Stimulated activated effector memory CD8-positive, alpha-beta T cell treated with anti-CD3 and anti-CD28 coated beads, Interleukin-12 subunit alpha, Interleukin-12 subunit beta, amount 100 ng/mL, for 72 hours (primary cell): Measurements from ENCODE around the gene POPDC3.
"Not testable (repeated sequence)": the region's sequence is repeated elsewhere in the genome, so short reads cannot be mapped to it uniquely, and the experiment has no call there.

Source experiments
- ATAC-seq: fragments of 150-1000 bp; cut with Tn5 transposase; 2 replicates; pipeline ENCODE4 v1.10.0; 2021
- DNase-seq, 2 donors: peaks; one replicate each; pipeline ENCODE4 v3.0.0; 2021 to 2022; ENCODE audit warnings: low spot score in 2 of 2
- H3K27ac Mint-ChIP-seq: one replicate; pipeline ENCODE4 v1.8.0; 2022; ENCODE audit warnings: mild to moderate bottlenecking, mixed read lengths
- H3K36me3 Mint-ChIP-seq: one replicate; pipeline ENCODE4 v1.8.0; 2022; ENCODE audit warnings: mild to moderate bottlenecking, mixed read lengths
- H3K4me1 Mint-ChIP-seq: one replicate; pipeline ENCODE4 v1.8.0; 2022; ENCODE audit warnings: mixed read lengths
- H3K4me3 Mint-ChIP-seq: one replicate; pipeline ENCODE4 v1.8.0; 2022; ENCODE audit warnings: mild to moderate bottlenecking, mixed read lengths
- H3K9me3 Mint-ChIP-seq: one replicate; pipeline ENCODE4 v1.8.0; 2022; ENCODE audit warnings: mixed read lengths

POPDC3 gene, protein sequence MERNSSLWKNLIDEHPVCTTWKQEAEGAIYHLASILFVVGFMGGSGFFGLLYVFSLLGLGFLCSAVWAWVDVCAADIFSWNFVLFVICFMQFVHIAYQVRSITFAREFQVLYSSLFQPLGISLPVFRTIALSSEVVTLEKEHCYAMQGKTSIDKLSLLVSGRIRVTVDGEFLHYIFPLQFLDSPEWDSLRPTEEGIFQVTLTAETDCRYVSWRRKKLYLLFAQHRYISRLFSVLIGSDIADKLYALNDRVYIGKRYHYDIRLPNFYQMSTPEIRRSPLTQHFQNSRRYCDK

GRCh38 chr6:105179244-105180065 is at the start of gene POPDC3:
Gene POPDC3, minus strand, starts transcription at chr6:105180014. Its CDS starts 18,105 bp downstream, at chr6:105161909.
- Mint-ChIP-seq H3K36me3 (no peaks in the 10 kb centered on the region), H3K27ac (no peak within 1 kb of the TSS), H3K9me3 (no peaks in the 10 kb centered on the region), H3K4me1 (peaks cover 6% of the 10 kb centered on the region), H3K4me3 (peak within 1 kb of the TSS; percentile 41)
- ATAC-seq (peak; percentile 46), DNase-seq (no peak)

GRCh38 chr6:105227295-105227767 is 47.5 kb upstream of the POPDC3 start:
- H3K4me1 Mint-ChIP-seq: peaks cover 5% of the 10 kb centered on the region
- no peaks in the 10 kb centered on the region for H3K9me3 Mint-ChIP-seq
- no peak for DNase-seq
- H3K27ac Mint-ChIP-seq: no peak overlapping the region
- H3K4me3 Mint-ChIP-seq: no peak overlapping the region
- H3K36me3 Mint-ChIP-seq: no peaks in the 10 kb centered on the region
- no peak for ATAC-seq

DNA sequence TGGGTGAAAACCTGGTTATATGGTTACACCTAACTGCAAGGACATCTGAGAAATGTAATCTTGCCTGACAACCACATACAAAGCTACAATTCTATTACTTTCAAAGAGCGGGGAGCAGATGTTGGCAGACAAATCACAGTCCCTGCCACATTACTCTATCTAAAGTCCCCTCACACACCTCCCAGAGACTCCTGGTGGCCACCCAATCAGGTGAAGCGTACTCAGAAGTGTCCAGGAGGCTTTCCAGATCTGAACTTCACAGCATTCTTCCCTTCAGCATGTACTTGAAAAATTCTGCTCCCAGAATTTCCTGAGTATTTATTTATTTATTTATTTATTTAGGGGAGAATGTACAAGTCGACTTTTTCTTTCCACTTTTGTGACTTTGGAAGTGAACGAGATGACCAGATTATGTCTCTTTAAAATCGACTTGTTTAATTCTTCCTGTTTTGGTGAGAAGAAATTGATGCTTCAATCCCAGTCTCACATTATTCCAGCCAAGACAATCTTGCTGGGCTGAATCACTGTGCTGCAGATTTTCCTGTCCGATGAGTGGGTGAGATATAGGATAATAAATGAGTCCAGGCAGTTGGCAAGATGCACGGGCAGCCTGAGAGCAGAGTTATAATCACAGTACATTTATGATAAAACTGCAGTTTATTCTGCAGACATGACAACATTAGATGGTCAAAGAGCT is 46.9 kb upstream of the POPDC3 start:
- Mint-ChIP-seq H3K4me1 (peaks cover 5% of the 10 kb centered on the region), H3K9me3 (no peaks in the 10 kb centered on the region), H3K27ac (no peak overlapping the region), H3K36me3 (no peaks in the 10 kb centered on the region), H3K4me3 (no peak overlapping the region)
- DNase-seq (no peak), ATAC-seq (no peak)

- H3K9me3 Mint-ChIP-seq: no peaks in the 10 kb centered on the region
- ATAC-seq (no peak), DNase-seq (no peak)
- no peaks in the 10 kb centered on the region for H3K36me3 Mint-ChIP-seq
- H3K4me3 Mint-ChIP-seq: no peak overlapping the region
- no peak overlapping the region for H3K27ac Mint-ChIP-seq
- no peaks in the 10 kb centered on the region for H3K4me1 Mint-ChIP-seq
Measured at GRCh38 chr6:105223242-105223641, 43.4 kb upstream of the POPDC3 start.

DNA sequence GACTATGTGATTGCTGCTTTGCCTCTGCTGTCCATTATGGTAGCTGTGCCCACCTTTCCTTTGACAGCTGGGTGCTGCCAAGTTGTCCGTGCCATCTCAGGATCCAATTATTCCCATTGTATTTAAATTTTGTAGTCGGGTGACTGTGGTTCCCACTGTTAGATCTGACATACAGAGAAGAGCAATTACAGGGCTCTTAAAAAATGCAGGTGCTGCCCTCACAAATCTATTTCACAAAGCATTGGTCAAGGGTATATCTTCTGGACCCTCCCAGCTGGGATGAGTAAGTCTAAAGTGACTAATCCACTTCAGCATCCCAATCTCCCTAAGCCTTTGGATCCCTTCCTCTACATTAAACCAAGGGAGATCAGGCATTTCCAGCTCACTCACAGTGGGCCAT is 41.4 kb upstream of the POPDC3 start:
- not testable (repeated sequence) for H3K9me3 Mint-ChIP-seq, H3K4me3 Mint-ChIP-seq, H3K4me1 Mint-ChIP-seq, ATAC-seq, DNase-seq, H3K27ac Mint-ChIP-seq, H3K36me3 Mint-ChIP-seq

DNA sequence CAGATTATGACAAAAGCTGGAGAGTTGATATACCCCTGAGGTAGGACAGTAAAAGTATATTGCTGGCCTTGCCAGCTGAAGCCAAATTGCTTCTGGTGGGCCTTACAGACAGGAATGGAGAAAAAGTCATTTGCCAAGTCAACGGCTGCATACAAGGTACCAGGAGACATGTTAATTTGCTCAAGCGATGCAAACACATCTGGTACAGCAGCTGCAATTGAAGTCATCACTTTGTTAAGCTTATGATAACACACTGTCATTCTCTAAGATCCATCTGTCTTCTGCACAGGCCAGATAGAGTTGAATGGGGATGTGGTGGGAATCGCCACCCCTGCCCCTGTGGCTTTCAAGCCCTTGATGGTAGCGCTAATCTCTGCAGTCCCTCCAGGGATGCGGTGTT is 40.4 kb upstream of the POPDC3 start:
- ATAC-seq (no peak), DNase-seq (no peak)
- no peak overlapping the region for H3K4me3 Mint-ChIP-seq
- no peaks in the 10 kb centered on the region for H3K36me3 Mint-ChIP-seq
- H3K9me3 Mint-ChIP-seq: no peaks in the 10 kb centered on the region
- no peaks in the 10 kb centered on the region for H3K4me1 Mint-ChIP-seq
- H3K27ac Mint-ChIP-seq: no peak overlapping the region

DNA sequence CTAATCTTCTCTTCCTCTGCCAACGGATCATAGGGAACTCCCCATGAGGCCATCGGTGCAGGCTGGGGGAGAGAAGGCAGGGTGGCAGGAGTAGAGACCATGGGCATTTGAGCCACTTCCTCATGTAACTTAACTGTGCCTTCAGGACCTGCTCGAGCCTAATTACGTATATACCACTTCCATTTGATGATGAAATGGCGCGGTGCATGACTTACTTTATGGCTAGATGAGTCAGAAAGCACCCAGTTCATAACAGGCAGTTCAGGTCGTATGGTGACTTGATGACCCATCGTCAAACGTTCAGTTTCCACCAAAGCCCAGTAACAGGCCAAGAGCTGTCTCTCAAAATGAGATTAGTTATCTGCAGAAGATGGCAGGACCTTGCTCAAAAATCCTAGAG is 39.4 kb upstream of the POPDC3 start:
- H3K9me3 Mint-ChIP-seq, ATAC-seq, DNase-seq, H3K4me1 Mint-ChIP-seq, H3K36me3 Mint-ChIP-seq, H3K27ac Mint-ChIP-seq, H3K4me3 Mint-ChIP-seq: not testable (repeated sequence)

GRCh38 chr6:105215506-105215905 is 35.7 kb upstream of the POPDC3 start:
- Mint-ChIP-seq H3K36me3 (no peaks in the 10 kb centered on the region), H3K9me3 (no peaks in the 10 kb centered on the region), H3K4me3 (no peak overlapping the region), H3K4me1 (peaks cover 5% of the 10 kb centered on the region), H3K27ac (no peak overlapping the region)
- no peak for DNase-seq
- ATAC-seq: no peak

DNA sequence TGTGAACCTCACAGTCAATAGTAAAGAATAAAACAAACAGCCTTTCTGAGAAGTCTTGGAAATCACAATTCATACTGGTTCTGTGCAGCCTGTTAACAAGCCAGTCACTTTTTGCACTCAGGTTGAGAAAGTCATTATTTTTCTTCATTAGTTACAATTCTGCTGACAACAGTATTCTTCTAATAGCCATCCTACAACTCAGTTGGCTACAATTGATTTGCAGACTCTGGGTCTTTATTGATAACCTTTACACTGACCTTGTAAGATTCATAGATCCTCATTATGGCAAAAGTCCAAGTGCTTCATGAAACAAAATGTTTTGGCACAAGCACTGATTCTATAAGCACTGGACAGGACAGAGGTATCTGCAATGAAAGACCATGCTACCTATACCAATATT is 34.9 kb upstream of the POPDC3 start:
- Mint-ChIP-seq H3K36me3 (no peaks in the 10 kb centered on the region), H3K4me3 (no peak overlapping the region), H3K9me3 (no peaks in the 10 kb centered on the region), H3K27ac (no peak overlapping the region), H3K4me1 (peaks cover 5% of the 10 kb centered on the region)
- ATAC-seq: no peak
- no peak for DNase-seq

- DNase-seq (no peak), ATAC-seq (no peak)
- H3K9me3 Mint-ChIP-seq: no peaks in the 10 kb centered on the region
- no peak overlapping the region for H3K27ac Mint-ChIP-seq
- H3K36me3 Mint-ChIP-seq: no peaks in the 10 kb centered on the region
- peaks cover 5% of the 10 kb centered on the region for H3K4me1 Mint-ChIP-seq
- H3K4me3 Mint-ChIP-seq: no peak overlapping the region
Measured at GRCh38 chr6:105213272-105213671, 33.5 kb upstream of the POPDC3 start.

DNA sequence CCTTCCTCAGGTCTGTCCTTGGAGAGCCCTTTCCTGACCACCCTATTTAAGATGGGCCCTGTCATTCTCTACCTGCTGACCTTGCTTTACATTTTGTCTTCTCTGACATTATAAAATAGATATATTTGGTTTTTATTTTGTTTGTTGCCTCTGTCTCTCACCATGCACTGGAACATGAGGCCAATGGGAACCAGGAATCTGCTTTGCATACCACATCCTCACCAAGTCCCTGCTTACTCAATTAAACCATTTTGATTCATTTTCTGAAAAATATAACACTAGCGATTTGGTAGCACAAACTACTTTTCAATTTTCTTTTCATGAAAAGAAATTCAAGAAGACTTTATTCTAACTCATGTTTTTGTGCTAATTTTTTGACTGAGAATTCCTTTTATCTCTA is 32.8 kb upstream of the POPDC3 start:
- no peak for DNase-seq
- Mint-ChIP-seq H3K4me1 (peaks cover 5% of the 10 kb centered on the region), H3K9me3 (no peaks in the 10 kb centered on the region), H3K4me3 (no peak overlapping the region), H3K36me3 (no peaks in the 10 kb centered on the region), H3K27ac (no peak overlapping the region)
- peak; percentile 75 for ATAC-seq

- Mint-ChIP-seq H3K4me3 (no peak overlapping the region), H3K9me3 (no peaks in the 10 kb centered on the region), H3K4me1 (peaks cover 5% of the 10 kb centered on the region), H3K36me3 (no peaks in the 10 kb centered on the region), H3K27ac (no peak overlapping the region)
- DNase-seq (no peak), ATAC-seq (peak; percentile 50)
Measured at GRCh38 chr6:105211831-105212230, 32.0 kb upstream of the POPDC3 start.

DNA sequence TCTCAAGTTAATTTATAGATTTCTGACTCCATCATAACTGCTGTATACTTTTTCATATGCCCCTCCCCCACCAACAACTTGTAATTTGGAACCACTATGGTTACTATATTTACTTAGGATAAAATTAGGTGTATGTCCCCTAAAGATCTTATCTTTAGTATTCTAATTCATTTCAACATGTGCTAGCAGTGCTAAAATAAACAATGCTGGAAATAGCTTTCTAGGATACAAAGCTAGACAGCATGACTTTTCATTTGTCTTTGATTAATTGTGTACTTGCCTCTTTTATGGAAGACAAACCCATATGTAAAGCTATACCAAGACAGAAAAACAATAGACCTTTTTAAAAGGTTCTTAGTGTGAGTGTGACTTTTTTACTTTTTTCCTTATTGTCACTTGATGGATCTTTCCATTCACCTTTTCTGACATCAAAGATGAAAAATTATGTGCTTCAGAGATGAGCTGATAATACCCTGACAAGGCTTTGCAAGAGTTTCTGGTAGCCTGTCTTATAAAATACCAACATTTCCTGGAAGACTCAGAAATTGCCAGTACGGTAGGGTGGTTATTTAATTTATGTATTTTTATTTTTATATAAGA is 31.2 kb upstream of the POPDC3 start:
- Mint-ChIP-seq H3K4me3 (no peak overlapping the region), H3K9me3 (no peaks in the 10 kb centered on the region), H3K27ac (no peak overlapping the region), H3K36me3 (no peaks in the 10 kb centered on the region), H3K4me1 (peaks cover 5% of the 10 kb centered on the region)
- ATAC-seq (no peak), DNase-seq (no peak)

DNA sequence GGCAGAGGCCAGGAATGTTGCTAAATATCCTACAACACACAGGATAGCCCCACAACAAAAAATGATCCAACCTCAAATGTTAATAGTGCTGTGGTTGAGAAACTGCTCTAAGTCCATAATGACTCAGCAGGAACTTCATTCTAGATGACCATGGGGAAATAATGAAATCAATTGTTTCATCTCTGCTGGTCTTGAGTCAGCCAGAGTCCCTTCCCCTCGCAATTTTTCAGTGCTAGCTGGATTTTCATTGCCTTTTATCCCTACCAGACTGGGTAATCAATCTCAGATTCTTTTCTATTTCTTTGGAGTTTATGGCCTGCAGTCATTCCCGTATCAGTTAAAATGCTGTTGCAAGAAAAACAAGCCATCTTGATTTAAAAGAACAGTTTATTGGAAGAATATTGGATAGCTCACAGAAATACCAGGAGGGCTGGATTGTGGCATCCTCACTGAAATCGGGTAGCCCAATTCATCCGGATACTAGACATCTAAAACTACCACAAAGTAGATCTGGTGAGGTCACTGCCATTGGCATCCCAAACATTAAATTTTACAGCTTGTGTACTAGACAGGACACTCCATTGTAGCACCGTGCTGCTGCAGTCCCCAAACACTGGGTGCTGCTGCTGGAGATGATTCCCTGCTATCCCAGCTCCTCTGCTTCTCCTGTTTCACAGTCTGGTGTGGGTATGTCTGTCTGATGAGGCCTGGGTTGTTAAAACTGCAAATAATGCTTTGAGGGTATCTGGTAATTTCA is 30.3 kb upstream of the POPDC3 start:
- ATAC-seq (no peak), DNase-seq (no peak)
- H3K4me3 Mint-ChIP-seq: no peak overlapping the region
- H3K9me3 Mint-ChIP-seq: no peaks in the 10 kb centered on the region
- peaks cover 5% of the 10 kb centered on the region for H3K4me1 Mint-ChIP-seq
- H3K27ac Mint-ChIP-seq: no peak overlapping the region
- H3K36me3 Mint-ChIP-seq: no peaks in the 10 kb centered on the region
